ENCODE results near the gene SCGB3A1. TPM values are rescaled to one million over a fixed set of nuclear protein-coding genes. Genes with fewer than 3 reads are reported as not detected.

SCGB3A1 gene
- total RNA-seq, 1 experiment from 2014 or later = not detected

- Histone ChIP-seq H3K9me3 (ENCODE audit: low read length) (no peaks in the 10 kb centered on the region), H4K20me1 (ENCODE audit: insufficient read depth, low read depth, low read length) (no peaks in the 10 kb centered on the region; the same call in 1 of the 2 replicates), H3K4me1 (ENCODE audit: low read length) (peaks cover 5% of the 10 kb centered on the region), H3K9ac (ENCODE audit: low read length) (no peak overlapping the region), H3K27ac (ENCODE audit: low read length) (no peak overlapping the region), H3K36me3 (ENCODE audit: insufficient read depth, low read length) (peaks cover 28% of the 10 kb centered on the region; the same call in 1 of the 2 replicates), H3K27me3 (ENCODE audit: low read length) (no peaks in the 10 kb centered on the region), H3K4me2 (ENCODE audit: low read depth, low read length, poor library complexity, severe bottlenecking) (no peak overlapping the region), H3K9me2 (replicated peaks; ENCODE audit: insufficient read depth, low read length) (no peaks in the 10 kb centered on the region), H3K79me2 (ENCODE audit: low read length) (peaks cover 84% of the 10 kb centered on the region), H3K4me3 (ENCODE audit: low read length) (no peak overlapping the region), H2AFZ (ENCODE audit: low read length) (no peak overlapping the region)
- DNase-seq = no peak
Observed at GRCh38 chr5:180545248-180545647, 46.1 kb downstream of the SCGB3A1 start.

GRCh38 chr5:180541710-180542109 lies 49.6 kb downstream of the SCGB3A1 start:
- Histone ChIP-seq H3K79me2 (ENCODE audit: low read length) (peaks cover 82% of the 10 kb centered on the region), H3K27ac (ENCODE audit: low read length) (no peak overlapping the region), H2AFZ (ENCODE audit: low read length) (no peak overlapping the region), H3K4me3 (ENCODE audit: low read length) (no peak overlapping the region), H4K20me1 (ENCODE audit: insufficient read depth, low read depth, low read length) (no peaks in the 10 kb centered on the region), H3K4me2 (ENCODE audit: low read depth, low read length, poor library complexity, severe bottlenecking) (no peak overlapping the region), H3K4me1 (ENCODE audit: low read length) (peaks cover 5% of the 10 kb centered on the region), H3K9me3 (ENCODE audit: low read length) (no peaks in the 10 kb centered on the region), H3K27me3 (ENCODE audit: low read length) (no peaks in the 10 kb centered on the region), H3K9ac (ENCODE audit: low read length) (no peak overlapping the region), H3K9me2 (replicated peaks; ENCODE audit: insufficient read depth, low read length) (no peaks in the 10 kb centered on the region), H3K36me3 (ENCODE audit: insufficient read depth, low read length) (peaks cover 34% of the 10 kb centered on the region; the same call in 1 of the 2 replicates)
- DNase-seq = no peak

Other genes starting within 250 kb of the SCGB3A1 start
- 11.7 TPM in 1 of 2 replicates, not detected in the other for gene GFPT2, start 238.2 kb downstream of the SCGB3A1 start, total RNA-seq (2014; rRNA removed; shearing (Covaris generic); ENCODE audit: low replicate concordance)
- gene CNOT6, start 97.1 kb downstream of the SCGB3A1 start, total RNA-seq (2014; rRNA removed; shearing (Covaris generic); ENCODE audit: low replicate concordance) = 10.4 and 20.1 TPM in 2 replicates
- gene FLT4, start 58.1 kb upstream of the SCGB3A1 start, total RNA-seq (2014; rRNA removed; shearing (Covaris generic); ENCODE audit: low replicate concordance) = not detected in 2 replicates
- gene OR2Y1, start 148.6 kb upstream of the SCGB3A1 start, total RNA-seq (2014; rRNA removed; shearing (Covaris generic); ENCODE audit: low replicate concordance) = not detected in 2 replicates
- gene MGAT1, start 211.3 kb upstream of the SCGB3A1 start, total RNA-seq (2014; rRNA removed; shearing (Covaris generic); ENCODE audit: low replicate concordance) = 28.6 and 42.8 TPM in 2 replicates